Mesodermal cell (in vitro differentiated cells): Measurements from ENCODE around the gene MEGF9.

ENCODE experiments used
- H3K27ac ChIP-seq: 2 replicates; pipeline ENCODE4 v1.7.0; 2013; ENCODE audit warnings: mild to moderate bottlenecking, low read depth, low read length, moderate library complexity; ENCODE audit not compliant: severe bottlenecking
- H3K36me3 ChIP-seq: 2 replicates; pipeline ENCODE4 v1.7.1; 2013; ENCODE audit warnings: mild to moderate bottlenecking, low read length, moderate library complexity; ENCODE audit not compliant: control insufficient read depth, insufficient read depth
- H3K4me1 ChIP-seq: one replicate; pipeline ENCODE4 v1.7.1; 2013; ENCODE audit warnings: mild to moderate bottlenecking, low read length; ENCODE audit not compliant: insufficient read depth, control insufficient read depth, poor library complexity, severe bottlenecking
- H3K4me3 ChIP-seq: 2 replicates; pipeline ENCODE4 v1.7.0; 2013; ENCODE audit warnings: low read length, control low read depth, mild to moderate bottlenecking; ENCODE audit not compliant: insufficient read depth, poor library complexity, severe bottlenecking; ENCODE audit errors: extremely low read depth
- H3K9me3 ChIP-seq: 2 replicates; pipeline ENCODE4 v1.7.1; 2013; ENCODE audit warnings: mild to moderate bottlenecking, low read length, moderate library complexity; ENCODE audit not compliant: control insufficient read depth
- WGBS, 2 experiments: methylation state at CpG; one replicate each; pipeline ENCODE4 v1.1.5; 2013; ENCODE audit warnings: missing lambda C conversion rate in 2 of 2; ENCODE audit not compliant: insufficient coverage in 2 of 2; 5-methylcytosine and 5-hydroxymethylcytosine counted together

The MEGF9 gene

DNA sequence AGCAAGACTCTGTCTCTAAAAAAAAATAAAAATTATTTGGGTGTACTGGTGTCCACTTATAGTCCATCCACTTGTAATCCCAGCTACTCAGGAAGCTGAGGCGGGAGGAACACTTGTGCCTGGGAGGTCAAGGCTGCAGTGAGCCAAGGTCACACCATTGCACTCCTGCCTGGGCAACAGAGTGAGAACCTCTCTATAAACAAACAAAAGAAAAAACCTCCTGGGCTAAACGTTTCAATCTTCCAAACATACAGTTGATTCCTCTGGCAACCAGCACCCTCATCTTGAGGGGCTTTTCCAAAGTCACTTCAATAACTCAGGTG, 120.4 kb downstream of the MEGF9 start:
- no peaks in the 10 kb centered on the region for H3K36me3 ChIP-seq
- no peak overlapping the region for H3K4me3 ChIP-seq
- WGBS, 2 experiments = no CpG with 5 or more reads among the region's 2 CpGs
- no peaks in the 10 kb centered on the region for H3K9me3 ChIP-seq
- no peaks in the 10 kb centered on the region for H3K4me1 ChIP-seq
- H3K27ac ChIP-seq = no peak overlapping the region

DNA sequence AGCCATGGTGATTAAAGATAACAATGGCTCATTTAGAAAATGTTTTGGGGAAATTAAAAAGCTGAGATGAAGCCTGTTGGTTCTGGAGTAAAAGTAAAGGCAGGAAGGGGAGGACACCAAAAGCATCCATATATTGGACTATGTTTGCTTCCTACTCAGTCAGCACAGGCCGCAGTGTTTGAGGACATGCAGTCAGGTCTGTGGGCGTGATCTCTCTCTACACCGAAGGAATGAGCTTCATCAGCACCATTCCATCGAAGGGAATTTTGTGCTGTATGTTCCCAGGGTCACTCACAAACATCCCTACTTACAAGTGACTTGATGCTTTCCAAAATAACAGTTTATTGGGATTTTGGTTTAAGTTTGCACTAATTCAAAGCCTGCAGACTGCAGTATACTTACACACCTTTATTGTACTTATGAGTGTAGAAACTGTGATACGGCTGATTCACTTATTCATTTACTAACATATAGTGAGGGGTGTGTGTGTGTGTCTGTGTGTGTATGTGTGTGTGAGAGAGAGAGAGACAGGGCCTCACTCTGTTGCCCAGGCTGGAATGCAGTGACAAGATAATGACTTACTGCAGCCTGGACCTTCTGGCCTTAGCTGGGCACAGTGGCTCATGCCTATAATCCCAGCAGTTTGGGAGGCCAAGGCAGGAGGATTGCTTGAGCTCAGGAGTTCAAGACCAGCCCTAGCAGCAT, 120.9 kb downstream of the MEGF9 start:
- H3K36me3 ChIP-seq = no peaks in the 10 kb centered on the region
- no peak overlapping the region for H3K4me3 ChIP-seq
- no peaks in the 10 kb centered on the region for H3K9me3 ChIP-seq
- H3K27ac ChIP-seq = no peak overlapping the region
- 93 to 100% methylated on average over 2 to 3 of the region's 5 CpGs for WGBS, 2 experiments
- H3K4me1 ChIP-seq = no peaks in the 10 kb centered on the region

DNA sequence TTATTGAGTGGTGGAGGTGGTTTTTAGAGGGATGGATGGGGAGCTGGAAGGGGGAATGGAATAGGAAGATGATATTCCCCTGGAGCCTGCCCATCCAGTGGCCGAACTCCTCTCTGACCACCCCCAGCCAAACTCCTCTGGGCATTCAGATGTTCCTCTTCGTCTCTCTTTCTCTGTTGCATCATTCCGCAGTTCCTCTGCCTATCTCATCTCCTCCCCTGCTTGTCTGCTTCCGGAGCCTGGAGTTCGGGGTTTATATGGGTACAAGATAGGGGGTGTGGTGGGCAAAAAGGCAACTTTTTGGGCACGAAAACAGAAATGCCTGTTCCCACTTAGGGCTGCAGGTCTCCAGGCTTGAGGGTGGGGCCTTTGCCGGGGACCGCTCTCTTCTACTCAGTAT, 122.1 kb downstream of the MEGF9 start:
- Histone ChIP-seq H3K27ac (no peak overlapping the region), H3K36me3 (no peaks in the 10 kb centered on the region), H3K4me1 (no peaks in the 10 kb centered on the region), H3K9me3 (no peaks in the 10 kb centered on the region), H3K4me3 (no peak overlapping the region)
- 93% methylated on average over 4 of the region's 8 CpGs; no CpG with 5 or more reads in 1 of the 2 experiments for WGBS, 2 experiments

DNA sequence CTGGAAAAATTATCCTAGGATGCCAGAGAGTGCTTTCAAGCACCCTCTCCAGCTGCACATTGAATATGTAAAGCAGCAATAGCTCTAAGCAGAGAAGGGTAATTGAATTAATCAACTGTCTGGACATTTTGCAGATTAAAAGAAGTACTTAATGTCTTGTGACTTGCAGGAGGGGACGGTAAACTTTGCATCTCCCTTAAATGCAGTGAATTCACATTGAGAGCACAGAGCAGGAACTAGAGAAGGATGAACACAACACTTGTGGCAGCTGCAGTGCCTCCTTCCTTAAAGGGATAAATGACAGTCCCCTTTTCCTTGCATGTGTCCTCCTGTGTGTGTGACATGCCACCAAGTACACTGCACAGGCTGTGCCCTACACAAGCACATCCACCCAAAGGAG, 126.9 kb downstream of the MEGF9 start:
- Histone ChIP-seq H3K4me3 (no peak overlapping the region), H3K9me3 (no peaks in the 10 kb centered on the region), H3K4me1 (no peaks in the 10 kb centered on the region), H3K36me3 (no peaks in the 10 kb centered on the region), H3K27ac (no peak overlapping the region)
- 71% methylated on average over 1 of the region's 1 CpG; no CpG with 5 or more reads in 1 of the 2 experiments for WGBS, 2 experiments

DNA sequence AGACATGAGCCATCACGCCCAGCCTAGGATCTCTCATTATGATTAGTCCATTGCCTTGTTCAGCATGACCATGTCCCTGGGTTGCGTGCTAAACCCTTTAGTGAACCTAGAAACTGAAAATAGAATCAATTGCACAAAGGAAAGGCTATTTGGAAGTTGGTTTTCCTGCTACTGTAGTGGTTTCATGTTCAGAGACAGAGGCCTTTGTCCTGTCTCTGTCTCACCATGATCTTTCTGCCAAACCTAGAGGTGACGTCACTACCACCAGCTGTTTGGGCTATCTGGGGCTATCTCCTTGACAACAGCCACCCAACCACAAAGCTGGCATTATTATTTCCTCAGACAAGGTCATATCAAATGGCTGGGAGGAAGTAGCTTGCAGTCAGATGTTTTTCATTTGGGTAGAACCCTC, 130.3 kb downstream of the MEGF9 start:
- Histone ChIP-seq H3K36me3 (no peaks in the 10 kb centered on the region), H3K4me1 (peaks cover 2% of the 10 kb centered on the region), H3K4me3 (no peak overlapping the region), H3K27ac (peak overlapping the region; percentile 92), H3K9me3 (no peaks in the 10 kb centered on the region)
- 75 to 84% methylated on average over 1 to 3 of the region's 3 CpGs for WGBS, 2 experiments

DNA sequence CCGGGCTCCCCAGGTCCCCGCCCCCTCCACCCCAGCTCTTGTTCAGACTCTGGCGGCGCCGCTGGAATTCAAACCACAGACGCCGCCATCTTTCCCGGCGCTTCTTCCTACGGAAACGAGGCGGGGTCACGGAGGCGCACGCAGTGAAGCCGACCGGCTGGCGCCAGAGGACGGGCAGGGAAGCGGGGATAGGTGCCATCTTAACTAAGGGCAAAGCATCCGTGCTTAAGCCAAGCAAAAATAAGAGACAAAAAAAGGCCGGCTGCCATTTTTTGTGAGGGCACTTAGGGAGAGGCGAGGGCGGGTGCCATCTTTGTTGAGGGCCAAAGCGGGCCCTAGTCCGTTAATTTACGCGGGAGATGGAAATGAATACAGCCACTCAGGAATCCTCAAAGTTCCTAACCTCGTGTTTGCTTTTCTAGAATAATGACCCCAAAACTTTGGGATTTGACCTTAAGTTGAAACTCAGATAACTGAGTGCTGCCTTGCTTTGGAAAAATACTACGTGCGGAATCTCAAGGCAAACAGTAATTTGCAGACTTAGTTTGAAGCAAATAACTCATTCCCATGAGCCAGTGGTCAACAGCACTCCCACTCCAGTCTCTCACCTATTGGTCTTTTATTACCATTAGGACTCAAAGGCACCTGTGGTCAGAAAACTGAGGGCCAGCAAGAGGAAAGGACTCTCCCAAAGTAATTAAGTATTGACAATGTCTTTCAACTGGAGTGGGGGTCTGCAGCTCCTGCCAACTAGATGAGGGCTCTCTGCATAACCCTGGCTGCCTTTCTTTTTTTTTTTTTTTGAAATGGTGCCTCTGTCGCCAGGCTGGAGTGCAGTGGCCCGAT, 134.0 kb downstream of the MEGF9 start, which contains the start of gene CDK5RAP2:
TSS of gene CDK5RAP2 (minus strand) at position 117 of the 846 bp plus-strand sequence. CDS start 189 bp downstream, outside the sequence.
- peaks cover 12% of the 10 kb centered on the region for H3K36me3 ChIP-seq
- H3K4me1 ChIP-seq = peaks cover 5% of the 10 kb centered on the region
- 11 to 12% methylated on average over 27 to 33 of the region's 33 CpGs for WGBS, 2 experiments
- no peaks in the 10 kb centered on the region for H3K9me3 ChIP-seq
- peak within 1 kb of the TSS; percentile 98 for H3K4me3 ChIP-seq
- peak within 1 kb of the TSS; percentile 49 for H3K27ac ChIP-seq

DNA sequence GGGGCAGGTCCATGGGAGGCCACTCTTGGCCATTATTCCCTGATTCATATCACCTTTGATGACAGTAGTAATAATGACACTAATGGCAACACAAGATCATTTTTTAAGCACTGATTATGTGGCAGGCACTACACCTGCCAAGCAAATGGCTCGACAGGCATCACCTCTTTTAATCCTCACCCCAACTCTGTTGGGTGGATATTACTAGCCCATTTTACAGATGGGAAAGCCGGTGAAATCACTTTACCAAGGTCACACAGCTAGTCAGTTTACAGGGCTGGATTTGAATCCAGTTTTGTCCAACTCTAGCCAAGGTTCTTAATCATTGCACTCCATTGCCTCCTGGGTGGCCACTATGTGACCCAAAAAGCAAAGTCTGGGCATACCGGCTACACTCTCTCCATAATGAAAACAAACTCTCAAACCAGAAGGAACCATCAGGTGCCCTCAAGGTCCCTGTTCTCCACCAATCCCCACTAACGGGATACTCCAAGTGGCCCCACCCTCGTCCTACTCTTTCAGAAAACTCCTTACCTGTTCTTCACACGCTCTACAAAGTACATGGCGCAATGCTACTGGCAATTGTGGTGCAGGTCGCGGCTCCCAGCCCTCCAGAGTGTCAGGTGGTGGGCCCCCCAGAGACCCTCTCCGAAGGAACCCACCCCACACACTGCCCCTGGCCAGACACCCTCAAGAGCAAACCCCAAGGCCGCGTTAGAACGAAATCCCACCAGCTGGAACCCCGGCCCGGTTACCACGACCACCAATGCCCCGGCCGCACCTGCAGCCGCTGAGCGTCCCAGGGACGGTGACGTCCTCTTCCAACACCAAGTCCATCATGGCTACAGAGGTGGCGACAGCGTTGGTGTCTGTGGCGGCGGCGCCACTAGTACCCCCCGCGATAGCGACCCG, 134.9 kb downstream of the MEGF9 start:
- H3K27ac ChIP-seq = peak overlapping the region; percentile 49
- no peaks in the 10 kb centered on the region for H3K9me3 ChIP-seq
- H3K4me3 ChIP-seq = peak overlapping the region; percentile 98
- 6% methylated on average over 18 to 30 of the region's 31 CpGs for WGBS, 2 experiments
- H3K4me1 ChIP-seq = peaks cover 5% of the 10 kb centered on the region
- H3K36me3 ChIP-seq = peaks cover 12% of the 10 kb centered on the region

DNA sequence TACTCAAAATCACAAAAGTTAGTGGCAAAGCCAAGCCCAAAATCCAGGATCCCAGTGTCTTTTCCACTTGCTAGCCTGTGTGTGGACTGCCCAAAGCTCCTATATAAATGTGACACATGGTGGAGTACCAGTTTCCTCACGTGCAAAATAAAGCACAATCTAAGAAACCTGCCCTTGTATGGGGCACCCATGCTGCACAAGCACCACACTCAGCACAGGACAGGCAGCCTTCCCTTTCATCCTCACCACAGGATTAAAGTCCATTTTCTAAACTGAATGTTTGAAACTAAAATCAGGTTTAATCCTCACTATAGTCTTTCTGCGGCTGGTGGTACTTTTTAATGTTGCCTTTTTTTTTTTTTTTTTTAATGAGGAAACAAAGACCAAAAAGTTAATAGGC, 139.8 kb downstream of the MEGF9 start:
- Histone ChIP-seq H3K9me3 (no peaks in the 10 kb centered on the region), H3K36me3 (peaks cover 41% of the 10 kb centered on the region), H3K27ac (no peak overlapping the region), H3K4me3 (no peak overlapping the region), H3K4me1 (peaks cover 3% of the 10 kb centered on the region)
- WGBS, 2 experiments = 100% methylated on average over 1 of the region's 2 CpGs

DNA sequence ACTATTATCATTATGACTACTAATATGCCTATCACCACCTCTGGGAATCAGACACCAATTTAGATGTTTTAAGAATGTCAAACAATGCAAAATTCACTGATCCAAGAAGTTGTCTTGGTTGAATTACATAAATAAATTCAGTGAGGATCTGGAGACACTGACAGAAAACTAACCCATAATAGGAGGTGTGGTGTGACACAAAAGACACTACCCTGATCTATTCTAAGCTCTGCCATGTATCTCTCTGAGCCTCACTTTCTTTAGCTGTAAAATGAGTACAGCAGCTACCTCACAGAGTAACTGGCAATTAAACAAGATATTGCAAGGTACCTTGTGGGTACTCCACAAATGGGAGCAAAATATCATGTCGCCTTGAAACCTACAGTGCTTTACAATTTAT, 141.8 kb downstream of the MEGF9 start:
- Histone ChIP-seq H3K36me3 (peaks cover 58% of the 10 kb centered on the region), H3K4me1 (no peaks in the 10 kb centered on the region), H3K27ac (no peak overlapping the region), H3K4me3 (no peak overlapping the region), H3K9me3 (no peaks in the 10 kb centered on the region)
- WGBS, 2 experiments = 88 to 100% methylated on average over 1 of the region's 1 CpG

DNA sequence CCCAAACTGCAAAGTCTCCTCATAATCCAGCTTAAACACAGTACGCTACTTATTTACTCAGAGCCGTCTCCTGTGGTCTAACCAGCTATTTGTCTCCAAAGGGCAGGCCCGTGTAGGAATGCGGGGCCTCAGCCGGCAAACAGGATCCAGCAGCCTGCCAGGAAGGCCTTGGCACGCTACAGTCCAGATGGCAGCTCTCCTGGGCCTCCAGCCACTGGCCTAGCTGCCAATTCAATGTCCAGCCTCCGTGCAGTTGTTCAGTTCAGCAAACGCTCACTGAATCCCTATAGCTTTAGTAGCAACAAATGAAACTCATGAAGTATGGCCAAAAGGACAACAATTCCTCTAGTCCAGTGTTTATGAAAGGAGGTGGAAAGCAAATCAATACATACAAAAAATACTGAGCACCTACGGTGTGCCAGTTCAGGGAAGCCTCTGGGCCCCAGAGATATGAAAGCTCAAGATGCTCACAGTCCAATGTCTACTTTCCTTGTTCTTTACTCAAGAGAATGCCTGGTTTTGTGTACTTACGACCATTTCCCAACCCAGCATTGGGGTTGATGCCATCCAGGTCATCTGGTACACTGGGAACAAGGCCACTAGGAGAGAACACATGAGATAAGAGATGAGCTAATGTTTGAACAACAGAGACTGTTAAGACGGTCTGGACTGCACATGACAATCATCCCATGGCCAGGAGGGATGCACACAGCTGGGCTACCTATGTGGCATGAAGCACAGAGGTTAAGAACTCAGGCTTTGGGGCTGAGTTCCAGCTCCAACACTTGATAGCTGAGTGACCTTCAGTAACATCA, 142.6 kb downstream of the MEGF9 start:
- Histone ChIP-seq H3K36me3 (peaks cover 59% of the 10 kb centered on the region), H3K9me3 (no peaks in the 10 kb centered on the region), H3K4me3 (no peak overlapping the region), H3K27ac (no peak overlapping the region), H3K4me1 (no peaks in the 10 kb centered on the region)
- WGBS, 2 experiments = 93 to 94% methylated on average over 9 to 10 of the region's 11 CpGs
